Retina (tissue), 1 donor: ENCODE data around the gene KLHDC8B.

Experiments
- DNase-seq: peaks from one replicate; pipeline ENCODE4 v3.0.0-alpha.2; 2016

KLHDC8B gene

GRCh38 chr3:49171119-49171774 is at the start of gene KLHDC8B:
Gene KLHDC8B (plus strand): TSS chr3:49171598. CDS start chr3:49172770, 1,172 bp downstream.
- DNase-seq: peak; percentile 98

GRCh38 chr3:49122022-49122421 is 49.4 kb upstream of the KLHDC8B start:
- no peak for DNase-seq

- no peak for DNase-seq
Measured at GRCh38 chr3:49122451-49122850, 48.9 kb upstream of the KLHDC8B start.

GRCh38 chr3:49122886-49123545 is 48.4 kb upstream of the KLHDC8B start:
- DNase-seq: no peak

GRCh38 chr3:49123687-49124086 is 47.7 kb upstream of the KLHDC8B start:
- no peak for DNase-seq

GRCh38 chr3:49124203-49124602 is 47.2 kb upstream of the KLHDC8B start:
- DNase-seq: no peak

- DNase-seq: no peak
Measured at GRCh38 chr3:49124991-49125670, 46.3 kb upstream of the KLHDC8B start.

- DNase-seq: no peak
Measured at GRCh38 chr3:49131040-49131439, 40.4 kb upstream of the KLHDC8B start.

- no peak for DNase-seq
Measured at GRCh38 chr3:49131576-49131975, 39.8 kb upstream of the KLHDC8B start.

GRCh38 chr3:49132073-49132436 is 39.3 kb upstream of the KLHDC8B start:
- no peak for DNase-seq

GRCh38 chr3:49132437-49133225 is 38.8 kb upstream of the KLHDC8B start, which contains the start of gene LAMB2:
Gene LAMB2 (minus strand): TSS chr3:49133050. CDS start chr3:49132867, 183 bp downstream.
- DNase-seq: peak; percentile 89

GRCh38 chr3:49133226-49133951 is 38.0 kb upstream of the KLHDC8B start:
- DNase-seq: peak; percentile 92

- DNase-seq: no peak
Measured at GRCh38 chr3:49134471-49135265, 36.7 kb upstream of the KLHDC8B start.

- no peak for DNase-seq
Measured at GRCh38 chr3:49135499-49135898, 35.9 kb upstream of the KLHDC8B start.

- no peak for DNase-seq
Measured at GRCh38 chr3:49140080-49140479, 31.3 kb upstream of the KLHDC8B start.

- no peak for DNase-seq
Measured at GRCh38 chr3:49148159-49148558, 23.2 kb upstream of the KLHDC8B start.

GRCh38 chr3:49151610-49152009 is 19.8 kb upstream of the KLHDC8B start:
- DNase-seq: no peak

GRCh38 chr3:49153349-49153912 is 18.0 kb upstream of the KLHDC8B start:
- no peak for DNase-seq

GRCh38 chr3:49157289-49157688 is 14.1 kb upstream of the KLHDC8B start:
- no peak for DNase-seq

GRCh38 chr3:49158103-49158709 is 13.2 kb upstream of the KLHDC8B start:
- no peak for DNase-seq

- DNase-seq: no peak
Measured at GRCh38 chr3:49158792-49159191, 12.6 kb upstream of the KLHDC8B start.
